Smooth muscle cell (in vitro differentiated cells): Measurements from ENCODE around the gene SH3BP4. TPM values are rescaled to one million over a fixed set of nuclear protein-coding genes. Genes with fewer than 3 reads are reported as not detected.
A peak's percentile ranks its signal among the peaks of the same experiment; 100 is the strongest.

ENCODE experiments used
- DNase-seq: peaks from one replicate; lab custom pipeline; 2025; ENCODE audit not compliant: unreplicated experiment; lab: John Stamatoyannopoulos, UW
- H2AFZ ChIP-seq: fragments of 200-600 bp; sonication (generic); 2 replicates; pipeline ENCODE4 v1.6.0; 2016; ENCODE audit warnings: antibody characterized with exemption, low read depth, mild to moderate bottlenecking
- H3F3A ChIP-seq: fragments of 200-600 bp; sonication (generic); 2 replicates; pipeline ENCODE4 v1.6.0; 2017; ENCODE audit warnings: antibody characterized with exemption, low read depth
- H3K27ac ChIP-seq: fragments of 200-600 bp; sonication (generic); 2 replicates; pipeline ENCODE4 v1.5.1; 2016; ENCODE audit warnings: low read depth, mild to moderate bottlenecking
- H3K27me3 ChIP-seq: fragments of 200-600 bp; sonication (generic); 2 replicates; pipeline ENCODE4 v1.6.1; 2016; ENCODE audit warnings: low read depth, mild to moderate bottlenecking
- H3K36me3 ChIP-seq: fragments of 200-600 bp; sonication (generic); 2 replicates; pipeline ENCODE4 v1.5.1; 2016; ENCODE audit warnings: low read depth
- H3K4me1 ChIP-seq: fragments of 200-600 bp; sonication (generic); 2 replicates; pipeline ENCODE4 v1.5.1; 2016; ENCODE audit warnings: low read depth
- H3K4me2 ChIP-seq: fragments of 200-600 bp; sonication (generic); 2 replicates; pipeline ENCODE4 v1.6.0; 2016; ENCODE audit warnings: mild to moderate bottlenecking
- H3K4me3 ChIP-seq: fragments of 200-600 bp; sonication (generic); 2 replicates; pipeline ENCODE4 v1.5.1; 2016; ENCODE audit warnings: mild to moderate bottlenecking
- H3K79me2 ChIP-seq: fragments of 200-600 bp; sonication (generic); 2 replicates; pipeline ENCODE4 v1.6.0; 2016; ENCODE audit warnings: low read depth, mild to moderate bottlenecking
- H3K9ac ChIP-seq: fragments of 200-600 bp; sonication (generic); 2 replicates; pipeline ENCODE4 v1.6.0; 2016; ENCODE audit warnings: low read depth
- H3K9me3 ChIP-seq: fragments of 200-600 bp; sonication (generic); replicated peaks from 2 replicates; pipeline ENCODE4 v1.5.1; 2016; ENCODE audit warnings: low read depth
- H4K20me1 ChIP-seq: fragments of 200-600 bp; sonication (generic); 2 replicates; pipeline ENCODE4 v1.6.0; 2016; ENCODE audit warnings: low read depth
- CTCF ChIP-seq: fragments of 200-600 bp; sonication (generic); IDR thresholded peaks from 2 replicates; pipeline ENCODE4 v1.5.1; 2017; ENCODE audit warnings: borderline replicate concordance, mild to moderate bottlenecking, antibody characterized with exemption; ENCODE audit not compliant: insufficient read depth, poor library complexity, severe bottlenecking
- WGBS: methylation state at CpG from one replicate; pipeline ENCODE4 v1.1.7; 2016; ENCODE audit warnings: low lambda C conversion rate; 5-methylcytosine and 5-hydroxymethylcytosine counted together
- polyA plus RNA-seq: library from polyadenylated mRNA; unstranded; fragments of >200 nt; fragmentation: Nextera tagmentation; extraction: Ambion mirVana; gene quantifications from 2 replicates; pipeline ENCODE4 v1.2.1, GENCODE V29; 2016
- total RNA-seq: library from RNA; depleted of rRNA; stranded (reverse); fragments of >200 nt; gene quantifications from 2 replicates; pipeline ENCODE4 v1.2.3, GENCODE V29; 2014

The SH3BP4 gene
- total and polyA plus RNA-seq, 2 experiments from 2014 or later, result 38.9 to 47.7 TPM

- Histone ChIP-seq H3K36me3 (no peaks in the 10 kb centered on the region), H3K4me3 (no peak overlapping the region), H2AFZ (no peak overlapping the region), H3K79me2 (peaks cover 97% of the 10 kb centered on the region), H3K27ac (no peak overlapping the region), H3K9ac (no peak overlapping the region), H3K4me2 (no peak overlapping the region), H3K9me3 (no peaks in the 10 kb centered on the region), H3K4me1 (peaks cover 36% of the 10 kb centered on the region), H4K20me1 (peaks cover 100% of the 10 kb centered on the region), H3K27me3 (no peaks in the 10 kb centered on the region), H3F3A (peaks cover 8% of the 10 kb centered on the region)
- TF ChIP-seq CTCF, result no peak
- no peak for DNase-seq
- 100% methylated on average over 2 of the region's 2 CpGs for WGBS
These were observed 10.0 kb downstream of the SH3BP4 start for GRCh38 chr2:234961784-234962183.

GRCh38 chr2:234963773-234964615, 12.2 kb downstream of the SH3BP4 start:
- Histone ChIP-seq H3K4me3 (no peak overlapping the region), H3K4me2 (peak overlapping the region; percentile 52), H3K9ac (peak overlapping the region; percentile 21), H3K4me1 (peaks cover 38% of the 10 kb centered on the region), H3K79me2 (peaks cover 97% of the 10 kb centered on the region), H3K9me3 (no peaks in the 10 kb centered on the region), H3K27me3 (no peaks in the 10 kb centered on the region), H4K20me1 (peaks cover 100% of the 10 kb centered on the region), H2AFZ (no peak overlapping the region), H3F3A (peaks cover 10% of the 10 kb centered on the region), H3K27ac (peak overlapping the region; percentile 74), H3K36me3 (no peaks in the 10 kb centered on the region)
- DNase-seq, result no peak
- TF ChIP-seq CTCF, result no peak
- 59% methylated on average over 11 of the region's 11 CpGs for WGBS

GRCh38 chr2:234964631-234965461, 13.0 kb downstream of the SH3BP4 start:
- Histone ChIP-seq H3K4me3 (no peak overlapping the region), H3K4me1 (peaks cover 39% of the 10 kb centered on the region), H3K4me2 (peak overlapping the region; percentile 52), H3K79me2 (peaks cover 95% of the 10 kb centered on the region), H3K36me3 (no peaks in the 10 kb centered on the region), H3K9me3 (no peaks in the 10 kb centered on the region), H3K9ac (peak overlapping the region; percentile 21), H3K27ac (peak overlapping the region; percentile 74), H4K20me1 (peaks cover 100% of the 10 kb centered on the region), H2AFZ (no peak overlapping the region), H3K27me3 (no peaks in the 10 kb centered on the region), H3F3A (peaks cover 15% of the 10 kb centered on the region)
- WGBS, result 52% methylated on average over 18 of the region's 18 CpGs
- TF ChIP-seq CTCF, result no peak
- DNase-seq, result no peak
